Measurements from ENCODE around the gene TRANK1.

Gene TRANK1

DNA sequence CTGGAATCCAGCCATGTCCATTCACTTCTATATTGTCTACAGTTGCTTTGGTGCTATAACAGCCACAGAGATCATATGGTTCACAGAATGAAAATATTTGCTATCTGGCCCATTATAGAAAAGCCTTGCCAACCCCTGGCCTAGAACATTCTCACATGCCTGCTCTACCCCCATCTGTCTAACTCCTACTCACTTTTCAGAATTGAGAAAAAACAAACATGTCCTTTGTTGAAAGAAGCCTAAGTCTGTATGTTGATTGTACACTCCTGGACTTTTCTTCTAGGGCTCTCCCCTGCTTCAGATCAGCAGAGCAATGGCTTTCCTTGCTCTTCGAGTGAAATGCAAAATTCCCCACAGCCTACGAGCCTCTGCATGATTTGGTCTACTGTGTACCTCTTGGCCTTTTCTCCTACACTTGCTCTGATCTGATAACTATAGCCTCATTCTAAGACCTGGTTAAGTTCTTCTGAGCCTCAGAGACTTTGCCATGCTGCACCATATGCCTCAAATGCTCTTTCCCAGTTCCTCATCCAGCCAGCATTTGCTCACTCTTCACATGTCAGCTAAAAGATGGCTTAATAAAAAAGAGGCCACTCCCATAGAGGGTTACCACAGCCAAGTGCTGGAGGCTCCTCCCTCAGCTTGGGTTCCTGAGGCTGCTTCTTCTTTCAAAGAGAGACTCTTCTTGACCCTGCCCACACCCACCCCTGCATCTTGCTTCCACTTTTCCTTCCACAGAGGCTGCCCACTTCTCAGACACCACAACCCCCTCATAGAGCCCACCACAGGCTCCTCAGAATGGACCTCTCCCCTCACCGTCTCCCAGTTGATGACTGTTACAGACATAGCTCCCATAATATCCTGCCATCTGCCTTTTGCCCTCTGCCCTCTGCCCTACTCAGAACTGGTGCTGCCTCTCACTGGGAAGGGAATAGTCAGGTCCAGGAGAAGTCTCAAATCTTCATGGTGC is 157.6 kb downstream of the TRANK1 start:
- H3K4me3 ChIP-seq (ENCODE audit: low read depth, low read length) = no peak overlapping the region
- DNase-seq (ENCODE audit: low read depth) = no peak
- TF ChIP-seq CTCF (IDR thresholded peaks at IDR 0.05; ENCODE audit: insufficient read depth, low read depth, low read length, missing control alignments) = no peak

GRCh38 chr3:36784138-36784635 is 160.7 kb downstream of the TRANK1 start:
- DNase-seq (ENCODE audit: low read depth) = no peak
- no peak for TF ChIP-seq CTCF (IDR thresholded peaks at IDR 0.05; ENCODE audit: insufficient read depth, low read depth, low read length, missing control alignments)
- H3K4me3 ChIP-seq (ENCODE audit: low read depth, low read length) = no peak overlapping the region

DNA sequence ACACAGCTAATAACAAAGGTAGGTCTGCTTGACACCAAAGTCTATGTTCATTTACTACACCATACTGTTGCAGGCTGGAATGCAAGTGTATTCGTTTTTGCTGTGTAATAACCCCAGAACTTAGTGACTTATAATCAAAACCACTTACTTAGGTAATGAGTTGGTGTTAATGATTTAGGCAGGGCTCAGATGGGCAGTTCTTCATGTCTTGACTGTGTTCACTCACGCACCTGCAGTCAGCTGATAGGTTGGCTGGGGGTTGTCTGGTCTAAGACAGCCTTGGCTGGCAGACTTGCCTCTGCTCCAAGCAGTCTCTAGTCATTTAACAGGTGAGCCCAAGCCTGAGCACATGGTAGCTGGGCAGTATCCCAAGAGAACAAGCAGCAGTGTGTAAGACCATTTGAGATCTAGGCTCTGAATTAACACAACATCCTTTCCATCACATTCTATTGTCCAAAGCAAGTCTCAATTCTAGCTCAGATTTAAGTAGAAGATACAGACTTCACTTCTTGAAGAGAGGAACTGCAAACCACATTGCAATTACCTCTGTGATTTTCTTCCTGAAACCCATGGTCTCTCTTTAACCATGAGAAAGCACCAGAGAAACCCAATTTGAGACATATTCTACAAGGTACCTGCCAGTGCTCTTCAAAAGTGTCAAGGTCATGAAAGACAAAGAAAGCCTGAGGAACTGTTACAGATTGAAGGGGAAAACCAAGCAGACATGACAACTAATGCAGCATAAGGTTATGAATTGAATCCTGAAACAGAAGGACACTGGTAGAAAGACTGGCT is 167.2 kb downstream of the TRANK1 start:
- TF ChIP-seq CTCF (IDR thresholded peaks at IDR 0.05; ENCODE audit: insufficient read depth, low read depth, low read length, missing control alignments) = no peak
- no peak for DNase-seq (ENCODE audit: low read depth)
- H3K4me3 ChIP-seq (ENCODE audit: low read depth, low read length) = no peak overlapping the region
